Trophoblast cell (in vitro differentiated cells and primary cell): ENCODE data around the gene OR3A2.
"Not testable (repeated sequence)": the region's sequence is repeated elsewhere in the genome, so short reads cannot be mapped to it uniquely, and the experiment has no call there.

Experiments
- DNase-seq, 2 donors: peaks; one replicate each; pipeline ENCODE4 v3.0.0-alpha.2; 2016
- H2AFZ ChIP-seq: 2 replicates; pipeline ENCODE4 v1.6.1; 2013; ENCODE audit warnings: low read length, moderate library complexity, mild to moderate bottlenecking; ENCODE audit not compliant: insufficient read depth, poor library complexity
- H2AK5ac ChIP-seq: 2 replicates; pipeline ENCODE4 v1.6.1; 2013; ENCODE audit warnings: mild to moderate bottlenecking, low read length
- H2BK120ac ChIP-seq: 2 replicates; pipeline ENCODE4 v1.6.1; 2013; ENCODE audit warnings: low read length, mild to moderate bottlenecking, moderate library complexity; ENCODE audit not compliant: insufficient read depth, poor library complexity
- H2BK12ac ChIP-seq: 2 replicates; pipeline ENCODE4 v1.6.1; 2013; ENCODE audit warnings: mild to moderate bottlenecking, low read length, moderate library complexity
- H2BK5ac ChIP-seq: 2 replicates; pipeline ENCODE4 v1.6.1; 2013; ENCODE audit warnings: low read length, low read depth, moderate library complexity, mild to moderate bottlenecking; ENCODE audit not compliant: poor library complexity
- H3K14ac ChIP-seq: 2 replicates; pipeline ENCODE4 v1.6.1; 2013; ENCODE audit warnings: mild to moderate bottlenecking, low read length
- H3K18ac ChIP-seq: 2 replicates; pipeline ENCODE4 v1.6.1; 2013; ENCODE audit warnings: mild to moderate bottlenecking, low read length
- H3K23ac ChIP-seq: 2 replicates; pipeline ENCODE4 v1.6.1; 2013; ENCODE audit warnings: low read length
- H3K27ac ChIP-seq: 2 replicates; pipeline ENCODE4 v1.5.1; 2013; ENCODE audit warnings: low read depth, mild to moderate bottlenecking, inconsistent platforms, low read length, moderate library complexity
- H3K27me3 ChIP-seq: 2 replicates; pipeline ENCODE4 v1.6.1; 2013; ENCODE audit warnings: inconsistent platforms, mild to moderate bottlenecking, low read length, moderate library complexity; ENCODE audit not compliant: insufficient read depth
- H3K36me3 ChIP-seq, 2 experiments: 1 replicate in 1 of 2; 2 replicates in 1 of 2; pipeline ENCODE4 v1.6.1; 2013; ENCODE audit warnings: low read length in 2 of 2, mild to moderate bottlenecking in 2 of 2, moderate library complexity in 1 of 2; ENCODE audit not compliant: insufficient read depth in 2 of 2, control insufficient read depth in 1 of 2
- H3K4ac ChIP-seq: 2 replicates; pipeline ENCODE4 v1.6.1; 2013; ENCODE audit warnings: low read depth, mild to moderate bottlenecking, low read length, moderate library complexity
- H3K4me1 ChIP-seq, 2 experiments: 1 replicate in 1 of 2; 2 replicates in 1 of 2; pipeline ENCODE4 v1.6.1; 2013; ENCODE audit warnings: low read length in 2 of 2, mild to moderate bottlenecking in 2 of 2, moderate library complexity in 1 of 2; ENCODE audit not compliant: insufficient read depth in 2 of 2, control insufficient read depth in 1 of 2
- H3K4me2 ChIP-seq: 2 replicates; pipeline ENCODE4 v1.6.1; 2013; ENCODE audit warnings: inconsistent platforms, mild to moderate bottlenecking, low read length, moderate library complexity
- H3K4me3 ChIP-seq: 2 replicates; pipeline ENCODE4 v1.5.1; 2013; ENCODE audit warnings: mild to moderate bottlenecking, low read depth, low read length, inconsistent platforms
- H3K79me1 ChIP-seq: one replicate; pipeline ENCODE4 v1.6.1; 2013; ENCODE audit warnings: low read length
- H3K79me2 ChIP-seq: 2 replicates; pipeline ENCODE4 v1.6.1; 2013; ENCODE audit warnings: low read length, mild to moderate bottlenecking; ENCODE audit not compliant: control insufficient read depth, insufficient read depth, poor library complexity
- H3K9ac ChIP-seq: 2 replicates; pipeline ENCODE4 v1.6.1; 2013; ENCODE audit warnings: mild to moderate bottlenecking, low read length
- H3K9me3 ChIP-seq: 2 replicates; pipeline ENCODE4 v1.6.1; 2013; ENCODE audit warnings: low read depth, mild to moderate bottlenecking, control low read depth, inconsistent platforms, low read length; ENCODE audit not compliant: insufficient read depth
- H4K12ac ChIP-seq: 2 replicates; pipeline ENCODE4 v1.6.1; 2013; ENCODE audit warnings: low read depth, mild to moderate bottlenecking, low read length, moderate library complexity
- H4K8ac ChIP-seq: 2 replicates; pipeline ENCODE4 v1.6.1; 2013; ENCODE audit warnings: low read depth, mild to moderate bottlenecking, low read length, moderate library complexity
- H4K91ac ChIP-seq: one replicate; pipeline ENCODE4 v1.6.1; 2013; ENCODE audit warnings: low read depth, mild to moderate bottlenecking, low read length, moderate library complexity
- WGBS: extraction: QIAGEN DNeasy Blood & Tissue Kit; methylation state at CpG from one replicate; pipeline ENCODE4 v1.1.7; 2013; ENCODE audit warnings: missing lambda C conversion rate; ENCODE audit not compliant: insufficient read length, insufficient coverage; ENCODE audit errors: extremely low coverage; 5-methylcytosine and 5-hydroxymethylcytosine counted together

OR3A2 gene

GRCh38 chr17:3415610-3416009, 29.5 kb upstream of the OR3A2 start:
- Histone ChIP-seq H3K9me3 (no peaks in the 10 kb centered on the region), H4K8ac (no peak overlapping the region), H3K4me1 (no peaks in the 10 kb centered on the region), H3K27me3 (no peaks in the 10 kb centered on the region), H3K79me1 (no peaks in the 10 kb centered on the region), H2AK5ac (no peak overlapping the region), H2AFZ (no peak overlapping the region), H3K14ac (no peak overlapping the region), H4K12ac (no peak overlapping the region), H3K79me2 (no peaks in the 10 kb centered on the region), H3K18ac (no peak overlapping the region), H2BK12ac (no peak overlapping the region), H3K27ac (no peak overlapping the region), H3K23ac (no peak overlapping the region), H2BK120ac (no peak overlapping the region), H2BK5ac (no peak overlapping the region), H3K36me3 (no peaks in the 10 kb centered on the region), H3K9ac (no peak overlapping the region), H3K4me2 (no peak overlapping the region), H4K91ac (no peak overlapping the region), H3K4ac (no peak overlapping the region), H3K4me3 (no peak overlapping the region)
- no peak for DNase-seq
- no CpG with 5 or more reads among the region's 5 CpGs for WGBS

GRCh38 chr17:3412216-3412615, 26.1 kb upstream of the OR3A2 start:
- H4K12ac ChIP-seq, H3K4me3 ChIP-seq, H3K36me3 ChIP-seq, H2BK12ac ChIP-seq, H2BK5ac ChIP-seq, H3K23ac ChIP-seq, H3K4me2 ChIP-seq, DNase-seq, H2AK5ac ChIP-seq, H3K79me1 ChIP-seq, H4K8ac ChIP-seq, H2BK120ac ChIP-seq, H2AFZ ChIP-seq, H3K9me3 ChIP-seq, H3K4me1 ChIP-seq, H3K27me3 ChIP-seq, H3K79me2 ChIP-seq, H3K18ac ChIP-seq, H4K91ac ChIP-seq, H3K27ac ChIP-seq, H3K14ac ChIP-seq, H3K9ac ChIP-seq, H3K4ac ChIP-seq: not testable (repeated sequence)
- WGBS = no CpG with 5 or more reads among the region's 16 CpGs

GRCh38 chr17:3411070-3411469, 25.0 kb upstream of the OR3A2 start, which contains the start of gene OR3A3:
OR3A3 (plus strand) TSS chr17:3411370.
- Histone ChIP-seq H3K36me3 (no peaks in the 10 kb centered on the region), H4K8ac (no peak within 1 kb of the TSS), H2AFZ (no peak within 1 kb of the TSS), H3K4me3 (no peak within 1 kb of the TSS), H4K12ac (no peak within 1 kb of the TSS), H3K9me3 (peaks cover 2% of the 10 kb centered on the region), H3K23ac (no peak within 1 kb of the TSS), H3K18ac (no peak within 1 kb of the TSS), H3K4me2 (no peak within 1 kb of the TSS), H3K27ac (no peak within 1 kb of the TSS), H2BK120ac (no peak within 1 kb of the TSS), H3K14ac (no peak within 1 kb of the TSS), H2BK12ac (no peak within 1 kb of the TSS), H3K79me2 (no peaks in the 10 kb centered on the region), H3K4me1 (no peaks in the 10 kb centered on the region), H2AK5ac (no peak within 1 kb of the TSS), H3K9ac (no peak within 1 kb of the TSS), H4K91ac (no peak within 1 kb of the TSS), H2BK5ac (no peak within 1 kb of the TSS), H3K4ac (no peak within 1 kb of the TSS), H3K27me3 (no peaks in the 10 kb centered on the region), H3K79me1 (no peaks in the 10 kb centered on the region)
- no CpG with 5 or more reads among the region's 3 CpGs for WGBS
- DNase-seq = no peak

- no CpG with 5 or more reads among the region's 1 CpG for WGBS
Measured at GRCh38 chr17:3403856-3404255, 17.7 kb upstream of the OR3A2 start.

More at GRCh38 chr17:3403856-3404255, 17.7 kb upstream of the OR3A2 start:
- not testable (repeated sequence) for H2AK5ac ChIP-seq, DNase-seq, H3K9me3 ChIP-seq, H2AFZ ChIP-seq, H3K27me3 ChIP-seq, H4K8ac ChIP-seq, H3K4ac ChIP-seq, H4K91ac ChIP-seq, H3K14ac ChIP-seq, H2BK12ac ChIP-seq, H3K4me1 ChIP-seq, H2BK5ac ChIP-seq, H3K27ac ChIP-seq, H4K12ac ChIP-seq, H3K36me3 ChIP-seq, H3K4me2 ChIP-seq, H3K4me3 ChIP-seq, H3K23ac ChIP-seq, H3K79me2 ChIP-seq, H2BK120ac ChIP-seq, H3K9ac ChIP-seq, H3K79me1 ChIP-seq, H3K18ac ChIP-seq
